H1 (cell line): Measurements from ENCODE around the gene SPR.

ENCODE experiments used
- GABPA ChIP-seq: IDR thresholded peaks from 2 replicates; pipeline ENCODE4 v1.6.1; 2011; ENCODE audit warnings: mild to moderate bottlenecking, low read length, moderate library complexity, borderline replicate concordance; ENCODE audit not compliant: insufficient read depth
- RNF2 ChIP-seq: fragments of 200-900, 300-1000 bp; sonication (generic); IDR thresholded peaks from 2 replicates; pipeline ENCODE4 v1.7.1; 2016; ENCODE audit warnings: borderline replicate concordance, low read depth, mild to moderate bottlenecking, antibody characterized with exemption, low read length; ENCODE audit not compliant: poor library complexity, severe bottlenecking; ENCODE audit errors: missing control alignments
- YY1 ChIP-seq: IDR thresholded peaks from 2 replicates; pipeline ENCODE4 v1.6.1; 2011; ENCODE audit warnings: low read depth, mild to moderate bottlenecking, low read length

GRCh38 chr2:72911256-72911655 is 24.0 kb downstream of the SPR start:
- TF ChIP-seq RNF2 (no peak), YY1 (no peak), GABPA (no peak)
